Testis (tissue), 2 donors: ENCODE measurements around the gene ZMYM5.

ENCODE experiments used
- CTCF ChIP-seq, 3 experiments: fragments of 450-650 bp in 2 of 3; fragments of 200-600 bp in 1 of 3; sonication (generic) in 1 of 3; IDR thresholded peaks; one replicate each; pipeline ENCODE4 v1.5.1; 2016 to 2019; ENCODE audit warnings: antibody characterized with exemption in 3 of 3, mild to moderate bottlenecking in 2 of 3, moderate library complexity in 1 of 3
- POLR2A ChIP-seq: fragments of 450-650 bp; IDR thresholded peaks from one replicate; pipeline ENCODE4 v1.6.1; 2017; ENCODE audit warnings: antibody characterized with exemption, mild to moderate bottlenecking, moderate library complexity

DNA sequence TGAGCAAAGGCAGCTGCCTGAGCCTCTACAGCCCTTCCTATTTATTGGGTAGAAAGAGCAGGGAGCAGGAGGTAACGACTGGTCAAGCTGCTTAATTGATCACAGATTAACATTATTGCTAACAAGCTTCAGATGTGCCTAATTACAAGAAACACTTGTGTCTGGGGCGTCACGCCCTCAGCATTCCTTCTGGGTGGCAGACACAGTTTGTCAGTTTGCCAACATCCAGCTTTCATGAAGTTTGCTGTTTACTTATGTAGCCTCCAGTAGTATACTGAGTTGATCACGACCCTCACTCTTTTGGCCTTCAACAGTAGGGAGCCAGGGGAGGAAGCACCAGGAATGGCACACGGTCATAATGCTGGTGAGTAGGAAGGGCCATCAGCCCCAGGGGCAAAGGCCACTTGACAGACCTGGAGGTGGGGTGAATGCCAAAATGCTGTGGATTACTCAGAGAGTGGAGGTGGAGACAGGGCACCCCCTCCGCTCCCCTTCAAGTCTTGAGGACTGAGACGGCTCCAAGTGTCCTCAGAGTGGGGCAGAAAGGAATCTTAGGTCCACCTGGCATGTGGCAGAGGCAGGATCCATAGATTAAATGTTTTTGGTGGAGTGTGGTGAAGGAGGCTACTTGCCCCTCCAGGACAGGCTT is 45.8 kb downstream of the ZMYM5 start:
- TF ChIP-seq POLR2A (no peak), CTCF (IDR thresholded peaks at IDR 0.05) (no peak)
